GM21723 (cell line): ENCODE results near the gene C7orf25.
A peak's percentile ranks its signal among the peaks of the same experiment; 100 is the strongest.

Experiments
- ATAC-seq: cut with Tn5 transposase; IDR thresholded peaks from one replicate; pipeline ENCODE4 v1.9.1; 2021; ENCODE audit warnings: mild to moderate bottlenecking, moderate library complexity; ENCODE audit not compliant: unreplicated experiment

Gene C7orf25

GRCh38 chr7:42880392-42880791 is 31.5 kb downstream of the C7orf25 start:
- ATAC-seq: no peak

DNA sequence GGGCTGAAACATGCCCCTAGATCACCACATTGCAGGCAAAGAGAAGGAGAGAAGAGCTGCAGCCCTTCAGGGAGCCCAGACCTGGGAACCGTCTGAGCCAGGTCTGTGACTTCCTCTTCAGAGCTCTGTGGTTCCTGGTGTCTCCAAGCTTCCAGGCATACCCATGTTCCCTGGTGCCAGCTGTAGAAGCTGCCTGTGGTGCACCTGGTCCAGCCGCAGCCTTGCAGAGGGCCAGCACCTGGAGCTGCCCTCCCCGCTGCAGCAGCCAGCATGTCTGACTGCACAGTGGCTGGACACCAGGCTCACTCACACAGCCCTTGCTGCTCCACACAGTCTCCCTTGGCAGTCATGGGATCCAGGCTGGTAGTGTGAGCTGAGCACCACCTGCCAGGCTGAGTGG is 33.6 kb downstream of the C7orf25 start:
- no peak for ATAC-seq

DNA sequence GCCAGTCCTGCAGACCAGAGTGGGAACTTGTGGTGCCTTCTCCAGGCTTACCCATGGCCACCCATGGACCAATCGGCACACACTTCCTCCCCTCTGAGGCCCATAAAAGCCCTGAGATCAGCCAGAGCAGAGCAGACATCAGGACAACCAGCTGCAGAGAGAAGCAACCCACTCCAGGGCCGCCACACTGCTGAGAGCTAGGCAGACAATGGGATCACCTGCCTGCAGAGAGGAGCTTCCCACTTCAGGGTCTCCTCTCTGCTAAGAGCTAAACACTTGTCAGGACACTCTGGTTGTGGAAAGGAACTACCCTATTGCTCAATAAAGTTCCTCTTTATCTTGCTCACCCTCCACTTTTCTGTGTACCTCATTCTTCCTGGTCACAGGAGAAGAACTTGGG is 34.0 kb downstream of the C7orf25 start:
- ATAC-seq: no peak

DNA sequence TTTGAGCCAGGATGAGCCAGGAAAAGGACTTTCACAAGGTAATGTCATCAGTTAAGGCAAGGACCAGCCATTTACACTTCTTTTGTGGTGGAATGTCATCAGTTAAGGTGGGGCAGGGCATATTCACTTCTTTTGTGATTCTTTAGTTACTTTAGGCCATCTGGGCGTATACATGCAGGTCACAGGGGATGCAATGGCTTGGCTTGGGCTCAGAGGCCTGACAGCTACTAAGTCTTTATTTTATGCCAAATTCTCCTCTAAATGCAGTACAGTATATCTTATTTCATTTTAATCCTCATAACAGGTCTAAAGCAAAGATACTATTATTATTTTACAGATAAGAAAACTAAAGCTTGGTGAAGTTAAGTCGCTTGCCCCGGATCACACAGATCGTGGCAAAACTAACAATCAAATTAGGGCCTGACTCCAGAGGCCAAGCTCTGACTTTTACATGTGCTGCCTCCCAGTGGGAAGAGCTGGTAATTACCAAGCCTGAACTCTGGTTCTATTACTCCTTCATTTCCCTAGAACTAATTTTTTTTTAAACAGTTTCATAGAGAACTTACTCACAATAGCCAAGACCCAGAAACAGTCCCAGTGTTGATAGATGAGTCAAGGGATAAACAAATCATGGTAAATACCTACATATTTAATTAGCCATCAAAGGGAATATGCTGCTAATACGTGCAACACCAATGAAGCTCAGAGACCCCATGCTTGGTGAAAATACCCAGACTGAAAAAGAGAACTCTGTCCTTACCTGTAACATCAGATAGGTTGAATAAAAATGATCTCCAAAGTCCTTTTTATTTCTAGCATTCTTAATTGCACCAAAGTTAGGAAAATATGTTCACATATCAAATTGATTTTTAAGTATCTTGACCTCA is 35.4 kb downstream of the C7orf25 start:
- peak; percentile 90 for ATAC-seq

DNA sequence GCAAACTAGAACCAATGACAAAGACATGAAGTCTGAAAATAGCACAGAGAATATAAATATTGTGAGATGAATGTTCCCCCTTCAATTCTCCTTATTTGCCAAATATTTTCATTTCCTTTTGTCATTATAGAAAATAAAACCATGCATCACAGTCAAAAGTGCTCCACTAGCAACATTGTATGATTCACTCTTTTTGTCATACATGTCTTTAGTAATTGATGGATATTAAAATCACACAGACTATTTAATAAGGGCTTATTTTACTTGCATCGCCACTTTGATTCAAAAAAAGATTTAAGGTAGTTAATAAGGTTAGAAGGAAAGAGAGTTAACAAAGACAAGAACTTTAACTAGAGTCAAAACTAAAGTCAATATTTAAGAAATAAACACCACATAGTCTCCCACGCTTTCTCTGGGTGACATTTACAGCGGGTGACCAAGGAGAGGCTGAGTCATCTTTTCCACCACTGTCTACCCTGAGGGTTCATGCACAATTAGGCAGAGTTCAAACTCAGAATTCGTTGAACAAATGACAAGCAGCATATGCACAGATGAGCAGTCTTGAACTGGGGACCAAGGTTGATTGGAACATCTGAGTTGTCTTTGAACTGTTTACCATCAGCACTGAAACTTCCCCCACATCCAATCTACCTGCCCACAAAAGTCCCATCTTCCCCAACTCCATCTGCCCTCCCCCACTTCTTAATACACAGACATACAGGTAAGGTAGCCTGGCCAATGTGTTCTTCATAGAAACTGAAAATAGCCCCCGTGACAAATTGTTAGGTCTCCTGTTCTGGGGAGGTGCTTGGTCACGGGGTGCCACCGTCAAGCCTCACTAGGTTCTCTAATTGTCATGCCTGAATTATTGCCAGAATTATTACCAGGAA is 42.5 kb downstream of the C7orf25 start:
- peak; percentile 98 for ATAC-seq

GRCh38 chr7:42868480-42868879 is 43.4 kb downstream of the C7orf25 start:
- ATAC-seq: no peak
